ENCODE results near the gene GRIA3. TPM values are rescaled to one million over a fixed set of nuclear protein-coding genes. Genes with fewer than 3 reads are reported as not detected.
"Not testable (repeated sequence)": the region's sequence is repeated elsewhere in the genome, so short reads cannot be mapped to it uniquely, and the experiment has no call there.

Gene GRIA3
- total RNA-seq, 1 experiment from 2014 or later, result not detected

- Histone ChIP-seq H3K9me3 (ENCODE audit: low read length) (no peaks in the 10 kb centered on the region), H2AFZ (ENCODE audit: low read length) (no peak overlapping the region), H3K79me2 (ENCODE audit: low read length) (no peaks in the 10 kb centered on the region), H3K4me3 (ENCODE audit: low read length) (no peak overlapping the region), H3K27ac (ENCODE audit: low read length) (no peak overlapping the region), H3K4me2 (ENCODE audit: low read length) (no peak overlapping the region), H3K9me2 (replicated peaks; ENCODE audit: low read length) (no peaks in the 10 kb centered on the region), H3K4me1 (ENCODE audit: insufficient read depth, low read length) (no peaks in the 10 kb centered on the region), H4K20me1 (ENCODE audit: low read length) (no peaks in the 10 kb centered on the region), H3K27me3 (ENCODE audit: low read length) (no peaks in the 10 kb centered on the region), H3K36me3 (ENCODE audit: low read depth, low read length) (no peaks in the 10 kb centered on the region), H3F3A (ENCODE audit: low read length, unreplicated experiment) (no peaks in the 10 kb centered on the region), H3K9ac (ENCODE audit: low read length) (no peak overlapping the region)
- BruUV-seq (replicated peaks), result no TSS peak
- CTCF ChIA-PET, result interaction anchor here (0.7 kb wide), 1 partner anchor 1868 kb away, joined by 3 read pairs; no protein-coding TSS in a partner anchor
- ATAC-seq (no peak), DNase-seq (no peak)
- TF ChIP-seq CTCF (conservative IDR thresholded peaks at IDR 0.05; ENCODE audit: low read depth, low read length) (no peak), EZH2 (IDR thresholded peaks at IDR 0.05; ENCODE audit: low read length, unreplicated experiment) (no peak), EZH2phosphoT487 (IDR thresholded peaks at IDR 0.05; ENCODE audit: borderline replicate concordance, low read length) (no peak)
- intact Hi-C loops (cut with micrococcal nuclease), result no loop called here
- POLR2A ChIA-PET (ENCODE audit: unreplicated experiment), result no interaction called here
Observed at GRCh38 chrX:123282241-123282640, 98.2 kb downstream of the GRIA3 start.

GRCh38 chrX:123283407-123283806 lies 99.3 kb downstream of the GRIA3 start:
- H3K9me2 ChIP-seq (replicated peaks; ENCODE audit: low read length); ATAC-seq; H2AFZ ChIP-seq (ENCODE audit: low read length); H3K9ac ChIP-seq (ENCODE audit: low read length); H3K4me3 ChIP-seq (ENCODE audit: low read length); POLR2A ChIA-PET (ENCODE audit: unreplicated experiment); intact Hi-C loops (cut with micrococcal nuclease); H3K27ac ChIP-seq (ENCODE audit: low read length); H3K79me2 ChIP-seq (ENCODE audit: low read length); H3F3A ChIP-seq (ENCODE audit: low read length, unreplicated experiment); H3K36me3 ChIP-seq (ENCODE audit: low read depth, low read length); H4K20me1 ChIP-seq (ENCODE audit: low read length); H3K4me2 ChIP-seq (ENCODE audit: low read length); CTCF ChIA-PET; DNase-seq; H3K9me3 ChIP-seq (ENCODE audit: low read length); H3K4me1 ChIP-seq (ENCODE audit: insufficient read depth, low read length); H3K27me3 ChIP-seq (ENCODE audit: low read length); BruUV-seq (replicated peaks): not testable (repeated sequence)

GRCh38 chrX:123291623-123292022 lies 107.5 kb downstream of the GRIA3 start:
- ATAC-seq (no peak), DNase-seq (no peak)
- Histone ChIP-seq H3K27me3 (ENCODE audit: low read length) (no peaks in the 10 kb centered on the region), H2AFZ (ENCODE audit: low read length) (no peak overlapping the region), H3K79me2 (ENCODE audit: low read length) (no peaks in the 10 kb centered on the region), H3F3A (ENCODE audit: low read length, unreplicated experiment) (no peaks in the 10 kb centered on the region), H4K20me1 (ENCODE audit: low read length) (no peaks in the 10 kb centered on the region), H3K36me3 (ENCODE audit: low read depth, low read length) (no peaks in the 10 kb centered on the region), H3K4me2 (ENCODE audit: low read length) (no peak overlapping the region), H3K9me2 (replicated peaks; ENCODE audit: low read length) (no peaks in the 10 kb centered on the region), H3K4me3 (ENCODE audit: low read length) (no peak overlapping the region), H3K9ac (ENCODE audit: low read length) (no peak overlapping the region), H3K9me3 (ENCODE audit: low read length) (no peaks in the 10 kb centered on the region), H3K4me1 (ENCODE audit: insufficient read depth, low read length) (no peaks in the 10 kb centered on the region), H3K27ac (ENCODE audit: low read length) (no peak overlapping the region)
- TF ChIP-seq EZH2phosphoT487 (IDR thresholded peaks at IDR 0.05; ENCODE audit: borderline replicate concordance, low read length) (no peak), CTCF (conservative IDR thresholded peaks at IDR 0.05; ENCODE audit: low read depth, low read length) (no peak), EZH2 (IDR thresholded peaks at IDR 0.05; ENCODE audit: low read length, unreplicated experiment) (no peak)
- POLR2A ChIA-PET (ENCODE audit: unreplicated experiment), result no interaction called here
- no TSS peak for BruUV-seq (replicated peaks)
- CTCF ChIA-PET, result no interaction called here
- intact Hi-C loops (cut with micrococcal nuclease), result no loop called here
